Measurements from ENCODE around the gene DDX39A. TPM values are rescaled to one million over a fixed set of nuclear protein-coding genes. Genes with fewer than 3 reads are reported as not detected.
"Not testable (repeated sequence)": the region's sequence is repeated elsewhere in the genome, so short reads cannot be mapped to it uniquely, and the experiment has no call there.

The DDX39A gene
- total and polyA plus RNA-seq, 2 of the 13 experiments (the other 11 are each of a cell fraction or from before 2014, with no cell fraction given), result 34.6 to 90.4 TPM

GRCh38 chr19:14400951-14401431 is 18.1 kb downstream of the DDX39A start:
- POLR2A ChIA-PET, result no interaction called here
- Histone ChIP-seq H3K4me1 (ENCODE audit: insufficient read depth, low read length) (0 out of 2 replicates have a peak, but pooled peaks cover 4% of the 10 kb centered on the region), H4K20me1 (ENCODE audit: insufficient read depth, low read length) (no peaks in the 10 kb centered on the region), H3K9ac (ENCODE audit: insufficient read depth, low read depth, low read length) (no peak overlapping the region), H3K79me2 (ENCODE audit: insufficient read depth, low read length) (no peaks in the 10 kb centered on the region), H3K9me3 (ENCODE audit: low read length) (no peaks in the 10 kb centered on the region), H3K27me3 (ENCODE audit: control insufficient read depth in 1 of 2, insufficient read depth in 2 of 2, low read length in 2 of 2) (peaks cover 0 to 1% of the 10 kb centered on the region in 2 experiments; a peak in 1 of 5 replicates), H3K4me3 (replicated peaks in 1 of 3; ENCODE audit: insufficient read depth in 1 of 3, low read depth in 2 of 3, low read length in 3 of 3) (no peak overlapping the region), H3K36me3 (replicated peaks in 1 of 2; ENCODE audit: control insufficient read depth in 1 of 2, insufficient read depth in 2 of 2, low read length in 2 of 2) (no peaks in the 10 kb centered on the region), H2AFZ (ENCODE audit: low read length) (no peak overlapping the region), H3K4me2 (ENCODE audit: low read depth, low read length) (no peak overlapping the region), H3K27ac (ENCODE audit: extremely low read length, insufficient read depth, low read length) (no peak overlapping the region)
- in situ Hi-C loops (cut with HindIII; ENCODE audit: extremely low pct_ligation_motif_present, low pct_unique_long_range_greater_than_20kb) (loop anchor here (25.0 kb wide), 1 partner anchor 514 kb away; the partner anchor contains the start of gene NANOS3), intact Hi-C loops (cut with micrococcal nuclease; ENCODE audit: unreplicated experiment) (no loop called here)
- FAIRE-seq, result no peak
- CTCF ChIA-PET (ENCODE audit: low intra/inter-chr PET ratio, low total read pairs), result no interaction called here
- BruUV-seq (replicated peaks), result no TSS peak
- no peak for TF ChIP-seq KDM6A (CRISPR knock-in tag; IDR thresholded peaks at IDR 0.05; ENCODE audit: low read depth)
- no peak for TF ChIP-seq ATF2 (CRISPR knock-in tag; IDR thresholded peaks at IDR 0.05)
- no peak for TF ChIP-seq HNRNPK (IDR thresholded peaks at IDR 0.05; ENCODE audit: low read depth, low read length, poor library complexity, severe bottlenecking)
- TF ChIP-seq ZNF879 (CRISPR knock-in tag; IDR thresholded peaks at IDR 0.05), result no peak
- TF ChIP-seq ZKSCAN8 (CRISPR knock-in tag; IDR thresholded peaks at IDR 0.05; ENCODE audit: borderline replicate concordance), result no peak
- TF ChIP-seq SRF (IDR thresholded peaks at IDR 0.05; ENCODE audit: low read depth, low read length), result no peak
- TF ChIP-seq ZNF850 (CRISPR knock-in tag; conservative IDR thresholded peaks at IDR 0.05), result no peak
- no peak for TF ChIP-seq MXD3 (CRISPR knock-in tag; IDR thresholded peaks at IDR 0.05)
- no peak for TF ChIP-seq NCOA5 (CRISPR knock-in tag; IDR thresholded peaks at IDR 0.05)
- ATAC-seq, result no peak
- 66% methylated on average over 9 of the region's 11 CpGs for WGBS (ENCODE audit: low lambda C conversion rate)
- no peak for DNase-seq (ENCODE audit: low spot score)

GRCh38 chr19:14397168-14397567 is 22.0 kb downstream of the DDX39A start:
- intact Hi-C loops (cut with micrococcal nuclease; ENCODE audit: unreplicated experiment); H3K79me2 ChIP-seq (ENCODE audit: insufficient read depth, low read length); BruUV-seq (replicated peaks); POLR2A ChIA-PET; H3K4me1 ChIP-seq (ENCODE audit: insufficient read depth, low read length); H2AFZ ChIP-seq (ENCODE audit: low read length); H3K27ac ChIP-seq (ENCODE audit: extremely low read length, insufficient read depth, low read length); FAIRE-seq; H3K36me3 ChIP-seq (replicated peaks in 1 of 2; ENCODE audit: control insufficient read depth in 1 of 2, insufficient read depth in 2 of 2, low read length in 2 of 2); in situ Hi-C loops (cut with HindIII; ENCODE audit: extremely low pct_ligation_motif_present, low pct_unique_long_range_greater_than_20kb); H3K27me3 ChIP-seq (ENCODE audit: control insufficient read depth in 1 of 2, insufficient read depth in 2 of 2, low read length in 2 of 2); H3K9me3 ChIP-seq (ENCODE audit: low read length); ATAC-seq; H3K4me3 ChIP-seq (replicated peaks in 1 of 3; ENCODE audit: insufficient read depth in 1 of 3, low read depth in 2 of 3, low read length in 3 of 3); H3K4me2 ChIP-seq (ENCODE audit: low read depth, low read length); CTCF ChIA-PET (ENCODE audit: low intra/inter-chr PET ratio, low total read pairs); DNase-seq (ENCODE audit: low spot score); H4K20me1 ChIP-seq (ENCODE audit: insufficient read depth, low read length); H3K9ac ChIP-seq (ENCODE audit: insufficient read depth, low read depth, low read length): not testable (repeated sequence)
- 69% methylated on average over 8 of the region's 16 CpGs for WGBS (ENCODE audit: low lambda C conversion rate)

- H2AFZ ChIP-seq (ENCODE audit: low read length); H3K9ac ChIP-seq (ENCODE audit: insufficient read depth, low read depth, low read length); H3K4me1 ChIP-seq (ENCODE audit: insufficient read depth, low read length); H3K79me2 ChIP-seq (ENCODE audit: insufficient read depth, low read length); ATAC-seq; H4K20me1 ChIP-seq (ENCODE audit: insufficient read depth, low read length); intact Hi-C loops (cut with micrococcal nuclease; ENCODE audit: unreplicated experiment); H3K36me3 ChIP-seq (replicated peaks in 1 of 2; ENCODE audit: control insufficient read depth in 1 of 2, insufficient read depth in 2 of 2, low read length in 2 of 2); DNase-seq (ENCODE audit: low spot score); POLR2A ChIA-PET; H3K9me3 ChIP-seq (ENCODE audit: low read length); H3K4me3 ChIP-seq (replicated peaks in 1 of 3; ENCODE audit: insufficient read depth in 1 of 3, low read depth in 2 of 3, low read length in 3 of 3); H3K27ac ChIP-seq (ENCODE audit: extremely low read length, insufficient read depth, low read length); in situ Hi-C loops (cut with HindIII; ENCODE audit: extremely low pct_ligation_motif_present, low pct_unique_long_range_greater_than_20kb); FAIRE-seq; CTCF ChIA-PET (ENCODE audit: low intra/inter-chr PET ratio, low total read pairs); H3K27me3 ChIP-seq (ENCODE audit: control insufficient read depth in 1 of 2, insufficient read depth in 2 of 2, low read length in 2 of 2); BruUV-seq (replicated peaks); H3K4me2 ChIP-seq (ENCODE audit: low read depth, low read length): not testable (repeated sequence)
- WGBS (ENCODE audit: low lambda C conversion rate), result no CpG with 5 or more reads among the region's 3 CpGs
Measured at GRCh38 chr19:14396730-14397129, 22.4 kb downstream of the DDX39A start.
